Measurements from ENCODE around the gene JAKMIP1. TPM values are rescaled to one million over a fixed set of nuclear protein-coding genes. Genes with fewer than 3 reads are reported as not detected.
A peak's percentile ranks its signal among the peaks of the same experiment; 100 is the strongest.

JAKMIP1 gene
- total RNA-seq, 1 donor from 2014 or later = 15.5 TPM

DNA sequence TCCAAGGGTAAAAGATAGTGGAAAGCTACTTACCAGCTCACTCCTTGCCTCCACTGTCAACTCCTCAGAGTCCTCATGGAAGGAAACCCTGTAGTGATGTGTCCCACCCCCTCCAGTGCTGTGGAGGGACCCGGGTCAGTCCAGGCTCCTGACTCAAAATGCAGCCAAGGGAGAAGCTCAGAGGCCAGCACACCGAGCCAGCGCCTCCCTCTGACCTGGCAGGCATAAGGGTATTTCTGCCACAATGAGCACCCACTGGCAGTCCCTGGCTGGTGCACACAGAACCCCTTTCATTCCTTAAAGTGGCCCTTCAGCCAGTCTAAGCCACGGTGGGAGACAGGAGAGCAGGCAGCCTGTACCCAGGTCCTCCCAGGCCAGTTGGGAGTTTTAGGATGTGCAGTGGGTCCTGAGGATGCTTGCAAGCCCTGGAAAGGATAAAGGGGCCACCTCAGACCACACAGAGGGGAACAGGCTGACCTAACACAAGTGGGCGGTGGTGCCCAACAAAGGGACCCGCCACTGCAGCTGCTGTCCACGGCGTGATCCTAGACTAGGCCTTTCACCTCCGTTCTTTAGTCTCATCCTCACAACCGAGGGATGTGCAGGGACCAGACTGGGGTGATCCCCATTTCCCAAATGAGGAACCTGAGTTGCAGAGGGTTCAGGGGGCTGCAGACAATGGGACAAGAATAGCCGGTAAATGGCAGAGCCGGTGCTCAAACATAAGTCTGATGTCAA, 5.7 kb downstream of the JAKMIP1 start:
- H3K4me3 Mint-ChIP-seq = no peak overlapping the region
- H3K4me1 Mint-ChIP-seq (ENCODE audit: low read depth) = peaks cover 70% of the 10 kb centered on the region
- intact Hi-C loops (cut with micrococcal nuclease) = loop anchor here (5.0 kb wide), 1 partner anchor 73 kb away; the partner anchor contains the start of gene WFS1
- H3K27ac Mint-ChIP-seq = no peak overlapping the region
- H3K9me3 Mint-ChIP-seq = no peaks in the 10 kb centered on the region
- H3K27me3 Mint-ChIP-seq (ENCODE audit: insufficient read depth) = peaks cover 2% of the 10 kb centered on the region
- no peak for DNase-seq (ENCODE audit: low spot score)
- peaks cover 25% of the 10 kb centered on the region for H3K36me3 Mint-ChIP-seq (ENCODE audit: low read depth)

GRCh38 chr4:6193399-6193798, 7.0 kb downstream of the JAKMIP1 start:
- Mint-ChIP-seq H3K4me1 (ENCODE audit: low read depth) (peaks cover 76% of the 10 kb centered on the region), H3K36me3 (ENCODE audit: low read depth) (peaks cover 28% of the 10 kb centered on the region), H3K9me3 (no peaks in the 10 kb centered on the region), H3K27ac (no peak overlapping the region), H3K27me3 (ENCODE audit: insufficient read depth) (peaks cover 2% of the 10 kb centered on the region), H3K4me3 (no peak overlapping the region)
- intact Hi-C loops (cut with micrococcal nuclease) = no loop called here
- DNase-seq (ENCODE audit: low spot score) = no peak

DNA sequence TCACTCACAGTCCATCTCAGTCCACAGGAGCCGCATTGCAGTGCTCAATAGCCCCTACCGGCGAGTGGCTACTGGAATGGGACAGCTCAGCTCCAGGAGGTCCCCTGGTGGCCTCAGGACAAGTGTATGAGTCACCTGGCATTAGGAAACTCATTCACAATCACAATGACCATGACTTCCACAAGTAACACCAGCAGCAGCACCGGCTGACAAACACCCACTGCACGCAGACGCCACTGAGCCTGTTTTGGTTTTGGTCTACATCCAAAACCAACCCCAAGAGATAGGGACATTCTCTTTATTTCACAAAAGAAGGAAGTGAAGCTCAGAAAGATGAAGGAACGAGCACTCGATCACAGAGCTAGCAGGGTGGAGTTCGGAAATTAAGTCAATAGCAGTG, 8.1 kb downstream of the JAKMIP1 start:
- peaks cover 33% of the 10 kb centered on the region for H3K36me3 Mint-ChIP-seq (ENCODE audit: low read depth)
- H3K9me3 Mint-ChIP-seq = peaks cover 6% of the 10 kb centered on the region
- no peak overlapping the region for H3K27ac Mint-ChIP-seq
- H3K4me1 Mint-ChIP-seq (ENCODE audit: low read depth) = peaks cover 76% of the 10 kb centered on the region
- no peaks in the 10 kb centered on the region for H3K27me3 Mint-ChIP-seq (ENCODE audit: insufficient read depth)
- intact Hi-C loops (cut with micrococcal nuclease) = no loop called here
- no peak for DNase-seq (ENCODE audit: low spot score)
- H3K4me3 Mint-ChIP-seq = no peak overlapping the region

DNA sequence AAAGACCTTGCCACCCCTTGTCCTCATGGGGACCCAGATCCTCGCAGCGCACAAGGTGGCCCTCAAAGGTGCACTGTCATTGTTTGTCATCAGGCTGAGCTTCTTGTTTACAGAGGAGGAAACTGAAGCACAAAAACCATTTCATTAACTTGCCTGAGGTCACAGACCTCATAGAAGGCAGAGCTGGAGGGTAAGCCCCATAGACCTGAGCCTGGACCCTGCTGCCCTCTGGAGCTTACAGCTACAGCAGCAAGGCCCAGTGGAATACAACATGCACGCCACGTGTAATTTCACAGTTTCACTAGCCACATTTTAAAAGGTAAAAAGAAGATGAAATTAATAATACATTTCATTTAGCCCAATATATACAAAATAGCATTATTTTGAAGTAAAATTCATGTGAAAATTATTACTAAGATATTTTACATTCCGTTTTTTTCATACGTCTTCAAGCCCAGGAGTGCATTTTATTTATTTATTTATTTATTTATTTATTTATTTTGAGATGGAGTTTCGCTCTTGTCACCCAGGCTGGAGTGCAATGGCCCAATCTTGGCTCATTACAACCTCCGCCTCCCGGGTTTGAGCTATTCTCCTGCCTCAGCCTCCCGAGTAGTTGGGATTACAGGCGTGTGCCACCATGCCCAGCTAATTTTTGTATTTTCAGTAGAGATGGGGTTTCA, 8.8 kb downstream of the JAKMIP1 start:
- peaks cover 31% of the 10 kb centered on the region for H3K36me3 Mint-ChIP-seq (ENCODE audit: low read depth)
- DNase-seq (ENCODE audit: low spot score) = no peak
- no peak overlapping the region for H3K4me3 Mint-ChIP-seq
- H3K4me1 Mint-ChIP-seq (ENCODE audit: low read depth) = peaks cover 77% of the 10 kb centered on the region
- peaks cover 6% of the 10 kb centered on the region for H3K9me3 Mint-ChIP-seq
- H3K27ac Mint-ChIP-seq = no peak overlapping the region
- H3K27me3 Mint-ChIP-seq (ENCODE audit: insufficient read depth) = no peaks in the 10 kb centered on the region
- intact Hi-C loops (cut with micrococcal nuclease) = loop anchor here (1.0 kb wide), 1 partner anchor 8 kb away; no protein-coding TSS in a partner anchor

DNA sequence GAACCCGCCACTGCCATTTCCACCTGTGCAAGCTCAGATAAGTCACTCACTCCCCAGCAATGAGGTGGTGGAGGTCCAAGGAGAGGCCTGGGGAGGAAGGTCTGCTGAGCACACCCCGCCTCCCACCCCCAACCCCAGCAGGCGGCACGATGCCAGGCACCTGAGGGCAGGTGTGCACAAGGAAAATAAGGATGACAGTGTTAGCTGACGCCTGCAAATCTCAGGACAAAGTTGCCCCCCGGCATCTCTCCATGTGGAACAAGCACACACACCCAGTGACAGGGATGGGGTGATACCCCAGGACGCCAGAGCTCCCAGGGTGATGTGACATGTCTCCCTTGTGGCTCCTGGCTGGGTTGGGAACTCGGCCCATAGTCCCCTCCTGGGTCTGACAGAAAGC, 9.9 kb downstream of the JAKMIP1 start:
- no peaks in the 10 kb centered on the region for H3K27me3 Mint-ChIP-seq (ENCODE audit: insufficient read depth)
- H3K9me3 Mint-ChIP-seq = peaks cover 10% of the 10 kb centered on the region
- intact Hi-C loops (cut with micrococcal nuclease) = no loop called here
- H3K4me1 Mint-ChIP-seq (ENCODE audit: low read depth) = peaks cover 80% of the 10 kb centered on the region
- DNase-seq (ENCODE audit: low spot score) = no peak
- H3K36me3 Mint-ChIP-seq (ENCODE audit: low read depth) = peaks cover 35% of the 10 kb centered on the region
- no peak overlapping the region for H3K27ac Mint-ChIP-seq
- H3K4me3 Mint-ChIP-seq = no peak overlapping the region

DNA sequence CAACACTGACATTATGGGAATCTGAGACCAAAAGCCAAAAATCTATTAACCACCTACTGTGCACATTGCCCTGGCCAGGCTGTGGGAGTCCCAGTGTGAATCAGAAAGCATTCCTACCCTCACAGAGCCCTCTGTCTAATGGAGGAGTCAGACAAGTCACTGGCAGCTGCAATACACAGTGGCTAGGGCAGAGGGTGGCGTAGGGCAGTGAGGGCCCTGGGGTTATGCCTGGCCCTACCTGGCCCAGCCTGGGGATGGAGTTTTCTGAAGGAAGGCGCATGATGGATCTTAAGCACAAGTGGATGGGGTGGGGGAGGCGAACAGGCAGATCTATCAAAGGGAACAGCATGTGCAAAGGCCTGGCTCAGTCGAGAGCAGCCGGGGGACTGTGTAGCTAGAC, 10.8 kb downstream of the JAKMIP1 start:
- DNase-seq (ENCODE audit: low spot score) = no peak
- H3K36me3 Mint-ChIP-seq (ENCODE audit: low read depth) = peaks cover 34% of the 10 kb centered on the region
- peaks cover 10% of the 10 kb centered on the region for H3K9me3 Mint-ChIP-seq
- H3K4me3 Mint-ChIP-seq = no peak overlapping the region
- no peaks in the 10 kb centered on the region for H3K27me3 Mint-ChIP-seq (ENCODE audit: insufficient read depth)
- intact Hi-C loops (cut with micrococcal nuclease) = loop anchor here (1.0 to 10.0 kb wide), 3 partner anchors 9 to 715 kb away; partner anchors contain the start of gene TBC1D14
- H3K4me1 Mint-ChIP-seq (ENCODE audit: low read depth) = peaks cover 87% of the 10 kb centered on the region
- H3K27ac Mint-ChIP-seq = peak overlapping the region; percentile 58

DNA sequence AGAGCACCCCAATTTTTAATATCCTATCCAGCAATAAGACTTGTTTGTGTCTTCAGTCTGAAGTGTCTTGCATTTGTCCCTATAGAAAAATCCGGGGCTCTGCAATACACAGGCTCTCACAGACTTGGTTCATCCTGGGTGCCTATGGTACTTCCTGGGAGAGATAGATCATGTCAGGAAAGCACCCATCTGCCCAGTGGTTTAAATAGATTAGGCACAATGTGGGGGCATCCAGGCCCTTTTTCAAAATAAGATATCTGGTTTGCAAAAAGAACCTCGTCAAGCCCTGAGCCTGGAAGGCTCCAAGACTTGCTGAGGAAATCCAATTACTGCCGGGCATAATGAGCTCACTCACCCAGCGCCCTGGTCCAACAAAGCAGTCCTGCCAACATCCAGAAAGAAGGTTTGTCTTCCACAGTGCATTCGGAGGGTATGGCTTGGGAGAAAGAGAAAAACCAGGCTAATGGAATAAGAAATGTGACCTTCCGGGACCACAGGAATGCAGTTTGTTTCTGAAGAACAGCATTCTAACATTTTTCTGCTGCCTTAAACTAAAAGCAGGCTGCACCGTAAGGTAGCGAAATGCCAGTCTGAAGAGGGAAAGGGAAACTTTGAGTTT, 11.6 kb downstream of the JAKMIP1 start:
- Mint-ChIP-seq H3K4me1 (ENCODE audit: low read depth) (peaks cover 88% of the 10 kb centered on the region), H3K9me3 (peaks cover 10% of the 10 kb centered on the region), H3K36me3 (ENCODE audit: low read depth) (peaks cover 35% of the 10 kb centered on the region), H3K27ac (no peak overlapping the region), H3K4me3 (no peak overlapping the region), H3K27me3 (ENCODE audit: insufficient read depth) (no peaks in the 10 kb centered on the region)
- DNase-seq (ENCODE audit: low spot score) = no peak
- intact Hi-C loops (cut with micrococcal nuclease) = loop anchor here (1.0 to 10.0 kb wide), 3 partner anchors 10 to 716 kb away; partner anchors contain the start of gene TBC1D14

GRCh38 chr4:6184169-6184568, 16.2 kb downstream of the JAKMIP1 start:
- H3K9me3 Mint-ChIP-seq = peaks cover 10% of the 10 kb centered on the region
- peak overlapping the region; percentile 83 for H3K27ac Mint-ChIP-seq
- no peak for DNase-seq (ENCODE audit: low spot score)
- H3K4me3 Mint-ChIP-seq = peak overlapping the region; percentile 4
- peaks cover 93% of the 10 kb centered on the region for H3K4me1 Mint-ChIP-seq (ENCODE audit: low read depth)
- no peaks in the 10 kb centered on the region for H3K27me3 Mint-ChIP-seq (ENCODE audit: insufficient read depth)
- H3K36me3 Mint-ChIP-seq (ENCODE audit: low read depth) = peaks cover 40% of the 10 kb centered on the region
- intact Hi-C loops (cut with micrococcal nuclease) = loop anchor here (5.0 to 10.0 kb wide), 4 partner anchors 52 to 1778 kb away; partner anchors contain the start of gene TBC1D14

- Mint-ChIP-seq H3K27ac (peak overlapping the region; percentile 83), H3K4me3 (peak overlapping the region; percentile 4), H3K27me3 (ENCODE audit: insufficient read depth) (no peaks in the 10 kb centered on the region), H3K4me1 (ENCODE audit: low read depth) (peaks cover 93% of the 10 kb centered on the region), H3K36me3 (ENCODE audit: low read depth) (peaks cover 40% of the 10 kb centered on the region), H3K9me3 (peaks cover 13% of the 10 kb centered on the region)
- DNase-seq (ENCODE audit: low spot score) = no peak
- intact Hi-C loops (cut with micrococcal nuclease) = loop anchor here (1.0 to 10.0 kb wide), 5 partner anchors 8 to 1779 kb away; partner anchors contain the start of gene TBC1D14
These were observed 16.6 kb downstream of the JAKMIP1 start for GRCh38 chr4:6183740-6184139.

DNA sequence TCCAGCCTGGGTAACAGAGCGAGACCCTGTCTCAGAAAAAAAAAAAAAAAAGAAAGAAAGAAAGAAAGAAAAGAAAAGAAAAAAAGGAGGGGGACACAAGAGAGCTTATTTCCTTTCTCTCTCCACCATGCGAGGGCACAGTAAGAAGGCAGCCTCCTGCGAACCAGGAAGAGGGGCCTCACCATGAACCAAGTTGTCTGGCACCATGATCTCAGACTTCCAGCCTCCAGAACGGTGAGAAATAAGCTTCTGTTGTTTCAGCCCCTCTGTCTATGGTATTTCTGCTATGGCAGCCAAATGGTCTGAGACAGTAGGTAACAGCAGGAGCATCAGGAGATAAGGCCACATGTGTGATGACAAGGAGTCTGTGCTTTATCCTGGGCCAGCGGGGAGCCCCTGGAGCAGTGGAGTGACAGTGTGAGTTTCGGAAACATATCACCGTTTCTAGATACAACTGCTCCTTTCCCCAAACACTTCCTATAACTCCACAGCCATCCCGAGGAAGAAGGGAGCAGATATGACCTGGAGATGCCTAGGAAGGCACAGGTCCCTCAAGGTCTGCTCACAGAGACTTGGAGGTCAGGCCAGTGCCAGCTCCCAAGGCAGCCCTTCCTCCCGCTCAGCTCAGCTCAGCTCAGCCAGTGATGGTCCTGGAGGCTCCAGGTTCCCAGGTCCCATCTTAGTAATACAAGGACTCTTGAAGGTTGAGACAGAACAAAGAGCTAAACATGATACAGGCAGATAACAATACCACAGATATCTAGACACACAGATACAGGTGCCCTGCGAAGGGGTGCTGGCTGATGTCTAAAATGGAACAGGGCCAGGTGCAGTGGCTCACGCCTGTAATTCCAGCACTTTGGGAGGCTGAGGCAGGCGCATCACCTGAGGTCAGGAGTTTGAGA, 17.7 kb downstream of the JAKMIP1 start:
- Mint-ChIP-seq H3K4me1 (ENCODE audit: low read depth) (peaks cover 93% of the 10 kb centered on the region), H3K36me3 (ENCODE audit: low read depth) (peaks cover 42% of the 10 kb centered on the region), H3K4me3 (peak overlapping the region; percentile 20), H3K9me3 (peaks cover 14% of the 10 kb centered on the region), H3K27ac (peak overlapping the region; percentile 78), H3K27me3 (ENCODE audit: insufficient read depth) (no peaks in the 10 kb centered on the region)
- no peak for DNase-seq (ENCODE audit: low spot score)
- intact Hi-C loops (cut with micrococcal nuclease) = loop anchor here (1.0 to 10.0 kb wide), 5 partner anchors 9 to 1780 kb away; partner anchors contain the start of gene TBC1D14

DNA sequence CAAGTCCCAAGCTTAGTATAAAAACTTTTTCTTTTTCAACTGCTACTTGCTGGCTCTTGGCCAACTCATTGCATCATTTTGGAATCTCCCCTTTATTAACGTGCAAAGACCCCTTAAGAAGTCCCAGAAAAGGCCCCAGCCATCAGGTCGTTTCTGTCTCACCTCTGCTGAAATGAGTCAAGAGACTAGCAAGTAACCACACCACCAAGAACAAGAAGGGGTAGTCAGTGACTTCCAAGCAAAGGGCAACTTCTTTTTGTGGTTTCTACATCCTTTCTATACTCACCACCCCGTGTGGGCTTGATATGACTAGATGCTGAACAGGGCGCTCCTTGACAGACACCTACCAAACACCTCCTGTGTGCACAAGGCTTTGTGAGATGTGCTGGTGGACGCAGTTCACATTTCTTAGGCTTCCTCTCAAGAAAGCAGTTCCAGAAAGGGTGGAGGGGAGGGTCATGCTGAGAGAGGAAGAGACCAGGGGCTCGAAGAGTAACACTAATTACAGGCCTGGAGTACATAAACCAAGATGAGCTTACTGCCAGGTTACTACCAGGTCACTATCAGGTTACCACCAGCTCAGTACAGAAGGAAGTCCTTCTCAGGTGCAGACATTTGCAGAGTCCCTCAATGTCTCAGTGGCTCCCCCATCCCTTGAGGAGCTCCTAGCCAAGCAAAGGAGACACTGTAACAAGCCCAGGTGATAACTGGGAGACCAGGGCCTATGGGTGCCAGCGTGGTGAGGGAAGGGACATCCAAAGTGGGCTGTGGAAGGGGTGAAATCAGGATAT, 19.3 kb downstream of the JAKMIP1 start:
- Mint-ChIP-seq H3K4me3 (peak overlapping the region; percentile 72), H3K27ac (peak overlapping the region; percentile 95), H3K4me1 (ENCODE audit: low read depth) (peaks cover 86% of the 10 kb centered on the region), H3K9me3 (peaks cover 15% of the 10 kb centered on the region), H3K27me3 (ENCODE audit: insufficient read depth) (no peaks in the 10 kb centered on the region), H3K36me3 (ENCODE audit: low read depth) (peaks cover 39% of the 10 kb centered on the region)
- intact Hi-C loops (cut with micrococcal nuclease) = loop anchor here (1.0 to 10.0 kb wide), 6 partner anchors 17 to 1781 kb away; partner anchors contain the start of genes TBC1D14 and WFS1
- peak; percentile 74 for DNase-seq (ENCODE audit: low spot score)
